PC-3 (cell line): ENCODE measurements around the gene NDUFA5. TPM values are rescaled to one million over a fixed set of nuclear protein-coding genes. Genes with fewer than 3 reads are reported as not detected.

Source experiments
- ATAC-seq: fragments of 200-7000 bp; cut with Tn5 transposase; 2 replicates; pipeline ENCODE4 v1.9.1; 2020; ENCODE audit warnings: mild to moderate bottlenecking, moderate library complexity
- BruUV-seq: library from RNA; stranded (reverse); fragments of 400-500 nt; replicated peaks from 2 replicates; lab custom pipeline; 2021; lab: Mats Ljungman, UMichigan
- CTCF ChIA-PET: fragments of 300-600 bp; sonication (Branson Sonifier 250); formaldehyde crosslinking; loops from one replicate; lab custom pipeline; 2022; ENCODE audit warnings: antibody characterized with exemption; lab: Charles Lee
- POLR2A ChIA-PET: fragments of 300-600 bp; sonication (Branson Sonifier 250); formaldehyde crosslinking; loops from one replicate; lab custom pipeline; 2022; ENCODE audit warnings: antibody characterized with exemption; ENCODE audit not compliant: unreplicated experiment; lab: Charles Lee
- DNase-seq: peaks from one replicate; pipeline ENCODE4 v3.0.0-alpha.2; 2015
- H2AFZ ChIP-seq: fragments of 300-600 bp; sonication (generic); 2 replicates; pipeline ENCODE4 v1.6.0; 2016; ENCODE audit warnings: antibody characterized with exemption, low read length
- H3F3A ChIP-seq: fragments of 300-600 bp; sonication (generic); one replicate; pipeline ENCODE4 v1.6.0; 2017; ENCODE audit warnings: antibody characterized with exemption, low read length, control low read depth, mild to moderate bottlenecking; ENCODE audit not compliant: unreplicated experiment
- H3K27ac ChIP-seq: fragments of 300-600 bp; sonication (generic); 2 replicates; pipeline ENCODE4 v1.5.1; 2016; ENCODE audit warnings: mild to moderate bottlenecking, low read length
- H3K27me3 ChIP-seq: fragments of 300-600 bp; sonication (generic); 2 replicates; pipeline ENCODE4 v1.6.1; 2016; ENCODE audit warnings: low read length, mixed read lengths
- H3K36me3 ChIP-seq: fragments of 300-600 bp; sonication (generic); 2 replicates; pipeline ENCODE4 v1.6.1; 2016; ENCODE audit warnings: low read depth, mixed run types, low read length, mixed read lengths
- H3K4me1 ChIP-seq: fragments of 300-600 bp; sonication (generic); 2 replicates; pipeline ENCODE4 v1.5.1; 2016; ENCODE audit warnings: low read length; ENCODE audit not compliant: insufficient read depth
- H3K4me2 ChIP-seq: fragments of 300-600 bp; sonication (generic); 2 replicates; pipeline ENCODE4 v1.6.0; 2016; ENCODE audit warnings: low read length
- H3K4me3 ChIP-seq: fragments of 300-600 bp; sonication (generic); 2 replicates; pipeline ENCODE4 v1.5.1; 2016; ENCODE audit warnings: mild to moderate bottlenecking, low read length, mixed read lengths
- H3K79me2 ChIP-seq: fragments of 300-600 bp; sonication (generic); 2 replicates; pipeline ENCODE4 v1.6.1; 2017; ENCODE audit warnings: low read length, mixed read lengths
- H3K9ac ChIP-seq: fragments of 300-600 bp; sonication (generic); 2 replicates; pipeline ENCODE4 v1.6.0; 2016; ENCODE audit warnings: mild to moderate bottlenecking, low read length
- H3K9me2 ChIP-seq: fragments of 300-600 bp; sonication (generic); replicated peaks from 2 replicates; pipeline ENCODE4 v1.6.1; 2016; ENCODE audit warnings: mixed run types, low read length, mixed read lengths
- H3K9me3 ChIP-seq: fragments of 300-600 bp; sonication (generic); 2 replicates; pipeline ENCODE4 v1.6.1; 2016; ENCODE audit warnings: low read length, mixed read lengths
- H4K20me1 ChIP-seq: fragments of 300-600 bp; sonication (generic); 2 replicates; pipeline ENCODE4 v1.6.1; 2016; ENCODE audit warnings: low read length, mixed read lengths
- EZH2 ChIP-seq: fragments of 300-600 bp; sonication (generic); IDR thresholded peaks from one replicate; pipeline ENCODE4 v1.6.1; 2017; ENCODE audit warnings: antibody characterized with exemption, mild to moderate bottlenecking, low read length; ENCODE audit not compliant: unreplicated experiment
- EZH2phosphoT487 ChIP-seq: fragments of 300-600 bp; sonication (generic); IDR thresholded peaks from 2 replicates; pipeline ENCODE4 v1.6.1; 2018; ENCODE audit warnings: mild to moderate bottlenecking, antibody characterized with exemption, low read length, borderline replicate concordance
- intact Hi-C: fragments of 100-400 bp; cut with micrococcal nuclease; formaldehyde crosslinking; loops from 2 replicates; pipeline ENCODE4 v1.9.0; 2023
- total RNA-seq: library from RNA; depleted of rRNA; stranded (reverse); fragments of >200 nt; gene quantifications from 2 replicates; pipeline ENCODE4 v1.2.3, GENCODE V29; 2014
- TF ChIP-seq, protein P1 (sequence below): fragments of 300-600 bp; sonication (generic); conservative IDR thresholded peaks from 2 replicates; pipeline ENCODE4 v1.5.1; 2017; ENCODE audit warnings: antibody characterized with exemption, low read depth, mild to moderate bottlenecking, low read length

Gene NDUFA5
- total RNA-seq, 1 experiment from 2014 or later = 46.9 TPM

DNA sequence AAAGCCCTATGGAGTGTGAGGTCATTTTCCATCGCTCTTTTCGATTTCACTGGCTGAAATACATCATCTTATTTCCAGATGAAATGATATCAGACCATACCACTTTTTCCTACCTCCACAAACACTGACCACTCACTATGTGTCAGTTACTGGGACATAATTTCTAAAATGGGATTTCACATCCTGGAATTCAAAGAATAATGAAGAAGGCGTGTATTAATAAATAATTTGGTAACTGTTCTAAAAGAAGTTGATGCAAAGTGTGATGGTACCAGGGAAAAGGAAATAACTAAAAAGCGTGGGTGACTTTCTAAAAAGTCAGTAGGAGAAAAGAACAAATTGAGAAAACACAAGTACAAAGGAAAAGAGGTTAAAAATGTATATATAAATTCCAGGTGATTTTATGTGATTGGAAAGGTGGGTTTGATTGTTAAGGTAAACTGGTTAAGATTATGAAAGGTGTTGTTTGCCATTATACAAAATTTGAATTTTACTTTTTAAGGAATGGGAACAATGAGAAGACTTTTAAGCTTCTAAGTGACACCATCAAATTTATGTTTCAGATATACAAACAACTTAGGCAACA is 764 bp upstream of the NDUFA5 start:
- Histone ChIP-seq H3K9me3 (no peaks in the 10 kb centered on the region), H3F3A (no peaks in the 10 kb centered on the region), H4K20me1 (no peaks in the 10 kb centered on the region), H3K36me3 (no peaks in the 10 kb centered on the region), H2AFZ (peak overlapping the region; percentile 92), H3K9me2 (no peaks in the 10 kb centered on the region), H3K4me3 (peak overlapping the region; percentile 92), H3K9ac (peak overlapping the region; percentile 34; the same call in 1 of the 2 replicates), H3K27ac (no peak overlapping the region), H3K79me2 (peaks cover 30% of the 10 kb centered on the region), H3K4me2 (peak overlapping the region; percentile 85), H3K27me3 (no peaks in the 10 kb centered on the region), H3K4me1 (0 out of 2 replicates have a peak, but pooled peaks cover 5% of the 10 kb centered on the region)
- no peak for DNase-seq
- ChIA-PET CTCF (interaction anchor here (1.5 kb wide), 1 partner anchor 64 kb away, joined by 12 read pairs; no protein-coding TSS in a partner anchor), POLR2A (interaction anchor here (0.6 to 0.7 kb wide), 3 partner anchors 30 to 76 kb away, joined by 3 to 5 read pairs (median 3); no protein-coding TSS in a partner anchor)
- ATAC-seq = no peak
- TF ChIP-seq EZH2phosphoT487 (no peak), EZH2 (no peak)
- TF ChIP-seq, protein P1, sequence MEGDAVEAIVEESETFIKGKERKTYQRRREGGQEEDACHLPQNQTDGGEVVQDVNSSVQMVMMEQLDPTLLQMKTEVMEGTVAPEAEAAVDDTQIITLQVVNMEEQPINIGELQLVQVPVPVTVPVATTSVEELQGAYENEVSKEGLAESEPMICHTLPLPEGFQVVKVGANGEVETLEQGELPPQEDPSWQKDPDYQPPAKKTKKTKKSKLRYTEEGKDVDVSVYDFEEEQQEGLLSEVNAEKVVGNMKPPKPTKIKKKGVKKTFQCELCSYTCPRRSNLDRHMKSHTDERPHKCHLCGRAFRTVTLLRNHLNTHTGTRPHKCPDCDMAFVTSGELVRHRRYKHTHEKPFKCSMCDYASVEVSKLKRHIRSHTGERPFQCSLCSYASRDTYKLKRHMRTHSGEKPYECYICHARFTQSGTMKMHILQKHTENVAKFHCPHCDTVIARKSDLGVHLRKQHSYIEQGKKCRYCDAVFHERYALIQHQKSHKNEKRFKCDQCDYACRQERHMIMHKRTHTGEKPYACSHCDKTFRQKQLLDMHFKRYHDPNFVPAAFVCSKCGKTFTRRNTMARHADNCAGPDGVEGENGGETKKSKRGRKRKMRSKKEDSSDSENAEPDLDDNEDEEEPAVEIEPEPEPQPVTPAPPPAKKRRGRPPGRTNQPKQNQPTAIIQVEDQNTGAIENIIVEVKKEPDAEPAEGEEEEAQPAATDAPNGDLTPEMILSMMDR = no peak
- BruUV-seq = TSS peak; percentile 46
- intact Hi-C loops = no loop called here

DNA sequence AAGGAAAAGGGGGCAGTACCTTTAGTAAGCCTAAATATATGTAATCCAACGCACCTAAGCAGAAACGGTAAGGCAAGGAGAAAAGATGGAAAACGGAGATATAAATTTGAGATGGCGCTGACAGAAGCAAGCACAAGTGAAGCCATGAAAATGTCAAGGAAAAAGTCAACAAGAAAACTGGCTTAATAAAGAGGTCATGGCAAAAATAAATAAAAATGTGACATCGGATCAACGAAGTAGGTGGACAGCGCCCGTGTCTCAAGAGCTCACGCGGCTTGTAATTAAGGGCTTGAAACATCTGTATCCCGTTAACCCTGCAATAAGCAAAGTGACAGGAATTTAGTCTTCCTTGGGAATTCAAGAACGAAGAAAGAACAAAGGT is 611 bp downstream of the NDUFA5 start:
- H3K27ac ChIP-seq = peak overlapping the region; percentile 62
- H3K4me3 ChIP-seq = peak overlapping the region; percentile 92
- no peaks in the 10 kb centered on the region for H3F3A ChIP-seq
- no peaks in the 10 kb centered on the region for H3K27me3 ChIP-seq
- no peaks in the 10 kb centered on the region for H4K20me1 ChIP-seq
- H3K79me2 ChIP-seq = peaks cover 39% of the 10 kb centered on the region
- H3K36me3 ChIP-seq = peaks cover 3% of the 10 kb centered on the region; the same call in 1 of the 2 replicates
- H3K9ac ChIP-seq = peak overlapping the region; percentile 91
- peak overlapping the region; percentile 90 for H2AFZ ChIP-seq
- H3K4me1 ChIP-seq = 0 out of 2 replicates have a peak, but pooled peaks cover 5% of the 10 kb centered on the region
- intact Hi-C loops = loop anchor here (1.0 kb wide), 1 partner anchor 22 kb away; no protein-coding TSS in a partner anchor
- TF ChIP-seq EZH2phosphoT487 (no peak), EZH2 (no peak)
- TF ChIP-seq, protein P1 = no peak
- ChIA-PET POLR2A (interaction anchor here (0.6 kb wide), 1 partner anchor 112 kb away, joined by 6 read pairs; no protein-coding TSS in a partner anchor), CTCF (interaction anchor here (0.8 to 1.5 kb wide), 2 partner anchors 23 to 63 kb away, joined by 4 to 12 read pairs; partner anchors contain the start of gene IQUB)
- DNase-seq = peak; percentile 10
- BruUV-seq = TSS peak; percentile 47
- peak overlapping the region; percentile 86 for H3K4me2 ChIP-seq
- no peaks in the 10 kb centered on the region for H3K9me2 ChIP-seq
- no peak; the same call in none of the 2 replicates for ATAC-seq
- H3K9me3 ChIP-seq = no peaks in the 10 kb centered on the region
